GM12878 (cell line): ENCODE data around the gene AKAP13.

Experiments
- BRCA1 ChIP-seq: IDR thresholded peaks from 2 replicates; pipeline ENCODE4 v1.6.1; 2011; ENCODE audit warnings: low read depth, low read length, improper control_type of control experiment
- CTCF ChIP-seq, 3 experiments: IDR thresholded peaks in 2 of 3; conservative IDR thresholded peaks in 1 of 3; 2 replicates each; pipeline ENCODE4 v1.5.1; 2011; ENCODE audit warnings: low read depth in 3 of 3, low read length in 3 of 3, mild to moderate bottlenecking in 3 of 3, control low read depth in 2 of 3, moderate library complexity in 2 of 3, inconsistent platforms in 1 of 3, mixed read lengths in 1 of 3; ENCODE audit not compliant: control insufficient read depth in 2 of 3, insufficient read depth in 1 of 3; ENCODE audit errors: extremely low read depth in 1 of 3
- EP300 ChIP-seq, 2 experiments: fragments of 150-350 bp in 1 of 2; IDR thresholded peaks; 2 replicates each; pipeline ENCODE4 v1.6.1; 2011 to 2012; ENCODE audit warnings: low read depth in 2 of 2, low read length in 2 of 2, borderline replicate concordance in 1 of 2, improper control_type of control experiment in 1 of 2, inconsistent platforms in 1 of 2; ENCODE audit not compliant: control insufficient read depth in 1 of 2
- ETV6 ChIP-seq, 2 experiments: fragments of 450-650 bp in 1 of 2; IDR thresholded peaks in 1 of 2; conservative IDR thresholded peaks in 1 of 2; 2 replicates each; pipeline ENCODE4 v1.6.1; 2014; ENCODE audit warnings: antibody characterized with exemption in 1 of 2, borderline replicate concordance in 1 of 2, low read depth in 1 of 2, mild to moderate bottlenecking in 1 of 2, moderate library complexity in 1 of 2
- EZH2 ChIP-seq: IDR thresholded peaks from 2 replicates; pipeline ENCODE4 v1.6.1; 2012; ENCODE audit warnings: low read depth, mild to moderate bottlenecking, control low read depth, inconsistent platforms, low read length, borderline replicate concordance; ENCODE audit not compliant: control insufficient read depth
- HDAC6 ChIP-seq: fragments of 200-600 bp; sonication (generic); IDR thresholded peaks from one replicate; pipeline ENCODE4 v1.8.0; 2017; ENCODE audit warnings: antibody characterized with exemption; ENCODE audit not compliant: unreplicated experiment
- IRF3 ChIP-seq: fragments of 450-650 bp; IDR thresholded peaks from 2 replicates; pipeline ENCODE4 v1.6.1; 2014; ENCODE audit warnings: mild to moderate bottlenecking
- JUND ChIP-seq: IDR thresholded peaks from 2 replicates; pipeline ENCODE4 v1.6.1; 2012; ENCODE audit warnings: low read depth, mild to moderate bottlenecking, low read length, improper control_type of control experiment, moderate library complexity
- NR2C2 ChIP-seq: IDR thresholded peaks from 2 replicates; pipeline ENCODE4 v1.6.1; 2011; ENCODE audit warnings: borderline replicate concordance, low read depth; ENCODE audit not compliant: control insufficient read depth, insufficient read length
- PKNOX1 ChIP-seq: fragments of 450-650 bp; IDR thresholded peaks from 2 replicates; pipeline ENCODE4 v1.6.1; 2016; ENCODE audit warnings: mild to moderate bottlenecking
- POLR2A ChIP-seq: IDR thresholded peaks from 2 replicates; pipeline ENCODE4 v1.6.1; 2011; ENCODE audit warnings: low read depth, mild to moderate bottlenecking, low read length
- ZBTB11 ChIP-seq: fragments of 450-650 bp; formaldehyde crosslinking; IDR thresholded peaks from 2 replicates; pipeline ENCODE4 v1.5.0; 2022; ENCODE audit warnings: mild to moderate bottlenecking, missing genetic modification characterization

GRCh38 chr15:85525755-85526154 is 145.4 kb downstream of the AKAP13 start:
- no peak for TF ChIP-seq ZBTB11
- no peak for TF ChIP-seq CTCF (IDR thresholded peaks at IDR 0.05 in 2 of 3, conservative IDR thresholded peaks at IDR 0.05 in 1 of 3; ENCODE audit: control insufficient read depth in 2 of 3, extremely low read depth in 1 of 3, insufficient read depth in 1 of 3, low read depth in 3 of 3, low read length in 3 of 3)
- TF ChIP-seq ETV6 (conservative IDR thresholded peaks at IDR 0.05 in 1 of 2, IDR thresholded peaks at IDR 0.05 in 1 of 2; ENCODE audit: borderline replicate concordance in 1 of 2, low read depth in 1 of 2), result no peak
- TF ChIP-seq EP300 (IDR thresholded peaks at IDR 0.05; ENCODE audit: borderline replicate concordance in 1 of 2, control insufficient read depth in 1 of 2, low read depth in 2 of 2, low read length in 2 of 2), result no peak
- TF ChIP-seq JUND, result no peak
- TF ChIP-seq PKNOX1, result no peak
- no peak for TF ChIP-seq HDAC6
- no peak for TF ChIP-seq NR2C2
- no peak for TF ChIP-seq IRF3
- TF ChIP-seq EZH2, result no peak
- TF ChIP-seq POLR2A, result no peak
- no peak for TF ChIP-seq BRCA1
